HPDE6-E6E7 (cell line): ENCODE measurements around the gene IGF2BP1.
"Not testable (repeated sequence)": the region's sequence is repeated elsewhere in the genome, so short reads cannot be mapped to it uniquely, and the experiment has no call there.

ENCODE experiments used
- DNase-seq: peaks from one replicate; pipeline ENCODE4 v3.0.0; 2011; ENCODE audit warnings: missing footprints; ENCODE audit errors: extremely low spot score

IGF2BP1 gene

GRCh38 chr17:49020609-49021008, 23.4 kb downstream of the IGF2BP1 start:
- no peak for DNase-seq

GRCh38 chr17:49021095-49021767, 24.0 kb downstream of the IGF2BP1 start:
- DNase-seq, result no peak

- DNase-seq, result no peak
These were observed 24.6 kb downstream of the IGF2BP1 start for GRCh38 chr17:49021768-49022103.

- no peak for DNase-seq
These were observed 25.3 kb downstream of the IGF2BP1 start for GRCh38 chr17:49022391-49022941.

- no peak for DNase-seq
These were observed 27.3 kb downstream of the IGF2BP1 start for GRCh38 chr17:49024523-49024922.

GRCh38 chr17:49026447-49026846, 29.3 kb downstream of the IGF2BP1 start:
- DNase-seq, result not testable (repeated sequence)

- DNase-seq, result no peak
These were observed 31.1 kb downstream of the IGF2BP1 start for GRCh38 chr17:49028271-49028670.

GRCh38 chr17:49029801-49030200, 32.6 kb downstream of the IGF2BP1 start:
- no peak for DNase-seq

- DNase-seq, result peak; percentile 80
These were observed 35.1 kb downstream of the IGF2BP1 start for GRCh38 chr17:49031965-49032928.

GRCh38 chr17:49035470-49036269, 38.5 kb downstream of the IGF2BP1 start:
- DNase-seq, result peak; percentile 54

GRCh38 chr17:49036270-49036626, 39.1 kb downstream of the IGF2BP1 start:
- no peak for DNase-seq

- DNase-seq, result no peak
These were observed 41.0 kb downstream of the IGF2BP1 start for GRCh38 chr17:49038138-49038537.

- DNase-seq, result no peak
These were observed 41.4 kb downstream of the IGF2BP1 start for GRCh38 chr17:49038544-49038943.

GRCh38 chr17:49039518-49039917, 42.3 kb downstream of the IGF2BP1 start:
- not testable (repeated sequence) for DNase-seq

- no peak for DNase-seq
These were observed 44.3 kb downstream of the IGF2BP1 start for GRCh38 chr17:49041527-49041926.

GRCh38 chr17:49045376-49045775, 48.2 kb downstream of the IGF2BP1 start:
- no peak for DNase-seq

GRCh38 chr17:49046912-49047311, 49.7 kb downstream of the IGF2BP1 start:
- no peak for DNase-seq

GRCh38 chr17:49049265-49049664, 52.1 kb downstream of the IGF2BP1 start:
- DNase-seq, result no peak

- no peak for DNase-seq
These were observed 53.4 kb downstream of the IGF2BP1 start for GRCh38 chr17:49050611-49051010.

GRCh38 chr17:49051269-49051668, 54.1 kb downstream of the IGF2BP1 start:
- no peak for DNase-seq

- no peak for DNase-seq
These were observed 56.1 kb downstream of the IGF2BP1 start for GRCh38 chr17:49053171-49053829.
